PFSK-1 (cell line): Measurements from ENCODE around the gene MYO16.

Experiments used
- POLR2AphosphoS5 ChIP-seq: IDR thresholded peaks from 2 replicates; pipeline ENCODE4 v1.6.1; 2012; ENCODE audit warnings: low read depth, mild to moderate bottlenecking, control low read depth, low read length, moderate library complexity
- SIN3A ChIP-seq: IDR thresholded peaks from 2 replicates; pipeline ENCODE4 v1.6.1; 2012; ENCODE audit warnings: mild to moderate bottlenecking, low read length, moderate library complexity, borderline replicate concordance; ENCODE audit not compliant: insufficient read depth
- TAF1 ChIP-seq: IDR thresholded peaks from 2 replicates; pipeline ENCODE4 v1.6.1; 2012; ENCODE audit warnings: low read length, control low read depth, borderline replicate concordance; ENCODE audit not compliant: insufficient read depth
- TF ChIP-seq, protein P1 (sequence below), 2 experiments: IDR thresholded peaks; 2 replicates each; pipeline versions ENCODE4 v1.6.1 to v1.8.0; 2011 to 2012; ENCODE audit warnings: low read depth in 2 of 2, low read length in 2 of 2, control low read depth in 1 of 2, inconsistent platforms in 1 of 2, mild to moderate bottlenecking in 1 of 2, moderate library complexity in 1 of 2; ENCODE audit not compliant: insufficient read depth in 1 of 2

DNA sequence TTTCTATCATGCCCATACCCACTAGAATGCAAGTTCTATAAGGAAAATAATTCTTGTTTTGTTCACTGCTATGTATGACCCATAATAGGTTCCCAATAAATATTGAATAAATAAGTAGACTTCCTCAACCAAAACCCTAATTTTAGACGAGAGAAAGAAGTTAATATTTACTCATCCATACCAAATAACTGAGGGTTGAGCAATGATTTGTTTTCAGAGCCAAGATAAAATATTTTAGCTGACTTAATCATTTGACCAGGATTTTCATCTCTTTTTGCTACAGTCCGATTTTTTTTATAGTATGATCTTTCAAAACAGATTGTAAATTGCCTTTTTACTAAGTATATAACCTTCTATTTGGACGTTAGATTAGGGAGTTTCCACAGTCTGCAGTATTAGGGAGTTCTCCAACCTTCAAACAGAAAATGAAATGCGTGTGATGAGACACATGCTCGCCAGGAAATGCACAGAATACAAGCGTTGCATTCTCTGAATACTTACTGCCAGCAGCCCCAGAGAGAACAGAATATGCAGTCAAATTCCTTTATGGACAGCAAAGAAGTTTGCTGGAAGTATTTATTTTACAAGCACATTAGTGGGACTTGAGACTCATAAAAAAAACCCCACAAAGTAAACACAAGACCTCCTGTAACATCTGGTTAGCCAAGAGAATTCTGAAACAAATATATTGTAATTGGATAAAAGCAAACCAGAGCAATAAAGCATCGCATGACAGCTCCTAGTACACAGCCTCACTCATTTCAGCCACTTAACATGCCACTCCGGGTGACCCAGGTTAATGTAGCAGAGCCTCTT lies 230.0 kb downstream of the MYO16 start:
- TF ChIP-seq SIN3A (no peak), POLR2AphosphoS5 (no peak), TAF1 (no peak)
- TF ChIP-seq, protein P1, sequence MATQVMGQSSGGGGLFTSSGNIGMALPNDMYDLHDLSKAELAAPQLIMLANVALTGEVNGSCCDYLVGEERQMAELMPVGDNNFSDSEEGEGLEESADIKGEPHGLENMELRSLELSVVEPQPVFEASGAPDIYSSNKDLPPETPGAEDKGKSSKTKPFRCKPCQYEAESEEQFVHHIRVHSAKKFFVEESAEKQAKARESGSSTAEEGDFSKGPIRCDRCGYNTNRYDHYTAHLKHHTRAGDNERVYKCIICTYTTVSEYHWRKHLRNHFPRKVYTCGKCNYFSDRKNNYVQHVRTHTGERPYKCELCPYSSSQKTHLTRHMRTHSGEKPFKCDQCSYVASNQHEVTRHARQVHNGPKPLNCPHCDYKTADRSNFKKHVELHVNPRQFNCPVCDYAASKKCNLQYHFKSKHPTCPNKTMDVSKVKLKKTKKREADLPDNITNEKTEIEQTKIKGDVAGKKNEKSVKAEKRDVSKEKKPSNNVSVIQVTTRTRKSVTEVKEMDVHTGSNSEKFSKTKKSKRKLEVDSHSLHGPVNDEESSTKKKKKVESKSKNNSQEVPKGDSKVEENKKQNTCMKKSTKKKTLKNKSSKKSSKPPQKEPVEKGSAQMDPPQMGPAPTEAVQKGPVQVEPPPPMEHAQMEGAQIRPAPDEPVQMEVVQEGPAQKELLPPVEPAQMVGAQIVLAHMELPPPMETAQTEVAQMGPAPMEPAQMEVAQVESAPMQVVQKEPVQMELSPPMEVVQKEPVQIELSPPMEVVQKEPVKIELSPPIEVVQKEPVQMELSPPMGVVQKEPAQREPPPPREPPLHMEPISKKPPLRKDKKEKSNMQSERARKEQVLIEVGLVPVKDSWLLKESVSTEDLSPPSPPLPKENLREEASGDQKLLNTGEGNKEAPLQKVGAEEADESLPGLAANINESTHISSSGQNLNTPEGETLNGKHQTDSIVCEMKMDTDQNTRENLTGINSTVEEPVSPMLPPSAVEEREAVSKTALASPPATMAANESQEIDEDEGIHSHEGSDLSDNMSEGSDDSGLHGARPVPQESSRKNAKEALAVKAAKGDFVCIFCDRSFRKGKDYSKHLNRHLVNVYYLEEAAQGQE (IDR thresholded peaks at IDR 0.05; ENCODE audit: insufficient read depth in 1 of 2, low read depth in 2 of 2, low read length in 2 of 2) = no peak
